Upper lobe of right lung (tissue), 1 donor: ENCODE data around the gene LRRIQ4. TPM values are rescaled to one million over a fixed set of nuclear protein-coding genes. Genes with fewer than 3 reads are reported as not detected.

Experiments
- ATAC-seq: fragments of 200-7000 bp; cut with Tn5 transposase; one replicate; pipeline ENCODE4 v1.9.1; 2020; ENCODE audit warnings: mild to moderate bottlenecking, moderate library complexity
- DNase-seq: peaks from one replicate; pipeline ENCODE4 v3.0.0-alpha.2; 2020
- H3K27ac ChIP-seq: fragments of 200-600 bp; one replicate; pipeline ENCODE4 v1.8.0; 2022
- H3K27me3 ChIP-seq: fragments of 200-600 bp; one replicate; pipeline ENCODE4 v1.8.0; 2022; ENCODE audit warnings: mild to moderate bottlenecking
- H3K36me3 ChIP-seq: fragments of 200-600 bp; one replicate; pipeline ENCODE4 v1.8.0; 2022
- H3K4me1 ChIP-seq: fragments of 200-600 bp; one replicate; pipeline ENCODE4 v1.8.0; 2022
- H3K4me3 ChIP-seq: fragments of 200-600 bp; one replicate; pipeline ENCODE4 v1.8.0; 2022; ENCODE audit warnings: mild to moderate bottlenecking
- H3K9me3 ChIP-seq: fragments of 200-600 bp; one replicate; pipeline ENCODE4 v1.8.0; 2022
- intact Hi-C: fragments of 100-400 bp; cut with DNase I; formaldehyde crosslinking; loops from one replicate; pipeline ENCODE4 v1.11.0; 2022
- total RNA-seq: library from RNA; stranded (reverse); fragmentation: NEBNext Ultra II Directional; extraction: Animal tissue kit (Norgen Biotek cat#: 25700); gene quantifications from one replicate; pipeline ENCODE4 v1.2.1, GENCODE V29; 2021
- TF ChIP-seq, protein P1 (sequence below): fragments of 200-600 bp; IDR thresholded peaks from one replicate; pipeline ENCODE4 v1.8.0; 2022; ENCODE audit warnings: antibody characterized with exemption
- donor health status: DM: no; HTN: yes; CAD: no; lungs with severe emphysema.

Gene LRRIQ4
- total RNA-seq, 1 donor from 2014 or later: 0.29 TPM

GRCh38 chr3:169836078-169836941 is 23.6 kb downstream of the LRRIQ4 start:
- TF ChIP-seq, protein P1, sequence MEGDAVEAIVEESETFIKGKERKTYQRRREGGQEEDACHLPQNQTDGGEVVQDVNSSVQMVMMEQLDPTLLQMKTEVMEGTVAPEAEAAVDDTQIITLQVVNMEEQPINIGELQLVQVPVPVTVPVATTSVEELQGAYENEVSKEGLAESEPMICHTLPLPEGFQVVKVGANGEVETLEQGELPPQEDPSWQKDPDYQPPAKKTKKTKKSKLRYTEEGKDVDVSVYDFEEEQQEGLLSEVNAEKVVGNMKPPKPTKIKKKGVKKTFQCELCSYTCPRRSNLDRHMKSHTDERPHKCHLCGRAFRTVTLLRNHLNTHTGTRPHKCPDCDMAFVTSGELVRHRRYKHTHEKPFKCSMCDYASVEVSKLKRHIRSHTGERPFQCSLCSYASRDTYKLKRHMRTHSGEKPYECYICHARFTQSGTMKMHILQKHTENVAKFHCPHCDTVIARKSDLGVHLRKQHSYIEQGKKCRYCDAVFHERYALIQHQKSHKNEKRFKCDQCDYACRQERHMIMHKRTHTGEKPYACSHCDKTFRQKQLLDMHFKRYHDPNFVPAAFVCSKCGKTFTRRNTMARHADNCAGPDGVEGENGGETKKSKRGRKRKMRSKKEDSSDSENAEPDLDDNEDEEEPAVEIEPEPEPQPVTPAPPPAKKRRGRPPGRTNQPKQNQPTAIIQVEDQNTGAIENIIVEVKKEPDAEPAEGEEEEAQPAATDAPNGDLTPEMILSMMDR: no peak
- peak overlapping the region; percentile 70 for H3K27ac ChIP-seq
- ATAC-seq: peak; percentile 55

DNA sequence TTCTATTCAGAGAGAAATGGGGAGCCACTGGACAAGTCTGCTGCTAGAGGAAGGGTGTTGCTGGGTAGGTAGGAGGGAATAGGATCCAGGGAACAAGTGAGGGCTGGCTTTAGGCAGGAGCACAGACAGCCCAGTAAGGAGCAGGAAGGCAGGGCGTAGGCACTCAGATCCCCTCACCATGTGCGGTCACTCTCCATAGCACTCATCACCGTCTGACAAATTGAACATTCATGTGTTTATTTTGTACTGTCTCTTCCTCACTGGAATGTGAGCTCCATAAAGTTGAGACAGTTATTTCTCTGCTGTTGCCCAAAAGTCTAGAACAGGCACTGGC is 24.2 kb downstream of the LRRIQ4 start:
- intact Hi-C loops: no loop called here

More at GRCh38 chr3:169836078-169836941, 23.6 kb downstream of the LRRIQ4 start:
- Histone ChIP-seq H3K36me3 (no peaks in the 10 kb centered on the region), H3K9me3 (no peaks in the 10 kb centered on the region), H3K27me3 (no peaks in the 10 kb centered on the region), H3K4me3 (no peak overlapping the region), H3K4me1 (no peaks in the 10 kb centered on the region)
- intact Hi-C loops: no loop called here
- DNase-seq: no peak

GRCh38 chr3:169838511-169839030 is 25.9 kb downstream of the LRRIQ4 start:
- ATAC-seq (no peak), DNase-seq (no peak)
- H3K27ac ChIP-seq: no peak overlapping the region
- no peaks in the 10 kb centered on the region for H3K27me3 ChIP-seq
- no peaks in the 10 kb centered on the region for H3K4me1 ChIP-seq
- no peaks in the 10 kb centered on the region for H3K36me3 ChIP-seq
- no peaks in the 10 kb centered on the region for H3K9me3 ChIP-seq
- no peak overlapping the region for H3K4me3 ChIP-seq
- TF ChIP-seq, protein P1: no peak
- intact Hi-C loops: no loop called here

More for the DNA sequence above, 24.2 kb downstream of the LRRIQ4 start:
- DNase-seq: no peak
- H3K27me3 ChIP-seq: no peaks in the 10 kb centered on the region
- peak overlapping the region; percentile 70 for H3K27ac ChIP-seq
- no peak overlapping the region for H3K4me3 ChIP-seq
- ATAC-seq: peak; percentile 75
- no peaks in the 10 kb centered on the region for H3K4me1 ChIP-seq
- no peaks in the 10 kb centered on the region for H3K9me3 ChIP-seq
- TF ChIP-seq, protein P1: no peak
- no peaks in the 10 kb centered on the region for H3K36me3 ChIP-seq

GRCh38 chr3:169841171-169841570 is 28.5 kb downstream of the LRRIQ4 start:
- Histone ChIP-seq H3K36me3 (no peaks in the 10 kb centered on the region), H3K9me3 (no peaks in the 10 kb centered on the region), H3K27me3 (no peaks in the 10 kb centered on the region), H3K4me1 (no peaks in the 10 kb centered on the region), H3K27ac (no peak overlapping the region), H3K4me3 (no peak overlapping the region)
- TF ChIP-seq, protein P1: no peak
- intact Hi-C loops: no loop called here
- ATAC-seq (peak; percentile 22), DNase-seq (no peak)

- TF ChIP-seq, protein P1: no peak
- no peak overlapping the region for H3K27ac ChIP-seq
- H3K4me1 ChIP-seq: no peaks in the 10 kb centered on the region
- DNase-seq: no peak
- no peaks in the 10 kb centered on the region for H3K9me3 ChIP-seq
- no peaks in the 10 kb centered on the region for H3K36me3 ChIP-seq
- H3K4me3 ChIP-seq: no peak overlapping the region
- H3K27me3 ChIP-seq: no peaks in the 10 kb centered on the region
- intact Hi-C loops: no loop called here
- no peak for ATAC-seq
Observed at GRCh38 chr3:169842960-169843359, 30.3 kb downstream of the LRRIQ4 start.
